GM18907 (cell line): ENCODE measurements around the gene PCMT1.
"Not testable (repeated sequence)": the region's sequence is repeated elsewhere in the genome, so short reads cannot be mapped to it uniquely, and the experiment has no call there.

Experiments used
- ATAC-seq: cut with Tn5 transposase; IDR thresholded peaks from one replicate; pipeline ENCODE4 v1.9.1; 2021; ENCODE audit warnings: mild to moderate bottlenecking, moderate library complexity; ENCODE audit not compliant: unreplicated experiment

PCMT1 gene

GRCh38 chr6:149749082-149749593 is 403 bp upstream of the PCMT1 start:
- ATAC-seq = peak; percentile 13

GRCh38 chr6:149750136-149750609 is 632 bp downstream of the PCMT1 start:
- peak; percentile 53 for ATAC-seq

- no peak for ATAC-seq
These were observed 1.7 kb downstream of the PCMT1 start for GRCh38 chr6:149751239-149751638.

GRCh38 chr6:149751920-149752319 is 2.4 kb downstream of the PCMT1 start:
- not testable (repeated sequence) for ATAC-seq

- ATAC-seq = no peak
These were observed 3.2 kb downstream of the PCMT1 start for GRCh38 chr6:149752600-149753373.

GRCh38 chr6:149753374-149753637 is 3.8 kb downstream of the PCMT1 start:
- ATAC-seq = not testable (repeated sequence)

- no peak for ATAC-seq
These were observed 5.0 kb downstream of the PCMT1 start for GRCh38 chr6:149754548-149754947.

GRCh38 chr6:149755300-149756260 is 6.0 kb downstream of the PCMT1 start:
- peak; percentile 74 for ATAC-seq

- ATAC-seq = no peak
These were observed 6.7 kb downstream of the PCMT1 start for GRCh38 chr6:149756261-149756636.

- ATAC-seq = peak; percentile 93
These were observed 11.9 kb downstream of the PCMT1 start for GRCh38 chr6:149761438-149761837.

GRCh38 chr6:149763866-149764265 is 14.3 kb downstream of the PCMT1 start:
- ATAC-seq = no peak

GRCh38 chr6:149766156-149766769 is 16.7 kb downstream of the PCMT1 start:
- ATAC-seq = no peak

- no peak for ATAC-seq
These were observed 20.1 kb downstream of the PCMT1 start for GRCh38 chr6:149769676-149770075.

- ATAC-seq = no peak
These were observed 21.6 kb downstream of the PCMT1 start for GRCh38 chr6:149771185-149771584.

GRCh38 chr6:149771925-149772324 is 22.4 kb downstream of the PCMT1 start:
- no peak for ATAC-seq

- no peak for ATAC-seq
These were observed 28.1 kb downstream of the PCMT1 start for GRCh38 chr6:149777624-149778023.

- no peak for ATAC-seq
These were observed 30.1 kb downstream of the PCMT1 start for GRCh38 chr6:149779644-149779963.

- ATAC-seq = no peak
These were observed 32.2 kb downstream of the PCMT1 start for GRCh38 chr6:149781715-149782114.

- ATAC-seq = no peak
These were observed 32.8 kb downstream of the PCMT1 start for GRCh38 chr6:149782337-149782736.

- ATAC-seq = no peak
These were observed 34.0 kb downstream of the PCMT1 start for GRCh38 chr6:149783551-149783950.

GRCh38 chr6:149806127-149806526 is 56.6 kb downstream of the PCMT1 start:
- ATAC-seq = no peak
